Liver (tissue), 9 donors: Measurements from ENCODE around the gene BCL7B. TPM values are rescaled to one million over a fixed set of nuclear protein-coding genes. Genes with fewer than 3 reads are reported as not detected.
"Not testable (repeated sequence)": the region's sequence is repeated elsewhere in the genome, so short reads cannot be mapped to it uniquely, and the experiment has no call there.

ENCODE experiments used
- DNase-seq: peaks from one replicate; pipeline ENCODE4 v3.0.0-alpha.2; 2017; ENCODE audit warnings: low spot score
- H3K27ac ChIP-seq, 2 donors: one replicate each; pipeline ENCODE4 v1.7.0; 2013; ENCODE audit warnings: inconsistent platforms in 2 of 2, low read length in 2 of 2, control low read depth in 1 of 2, low read depth in 1 of 2, mild to moderate bottlenecking in 1 of 2
- H3K27me3 ChIP-seq, 4 donors: one replicate each; pipeline versions ENCODE4 v1.6.1 to v1.7.0; 2013; ENCODE audit warnings: low read length in 3 of 4, inconsistent platforms in 1 of 4, mild to moderate bottlenecking in 1 of 4, moderate library complexity in 1 of 4; ENCODE audit not compliant: control insufficient read depth in 4 of 4, insufficient read depth in 4 of 4
- H3K36me3 ChIP-seq, 4 donors: one replicate each; pipeline versions ENCODE4 v1.6.1 to v1.7.0; 2013; ENCODE audit warnings: low read length in 3 of 4, mild to moderate bottlenecking in 3 of 4, low read depth in 1 of 4, moderate library complexity in 1 of 4; ENCODE audit not compliant: control insufficient read depth in 4 of 4, insufficient read depth in 3 of 4
- H3K4me1 ChIP-seq, 4 donors: one replicate each; pipeline versions ENCODE4 v1.6.1 to v1.7.0; 2013; ENCODE audit warnings: low read length in 3 of 4, mild to moderate bottlenecking in 3 of 4, moderate library complexity in 1 of 4; ENCODE audit not compliant: control insufficient read depth in 4 of 4, insufficient read depth in 4 of 4
- H3K4me3 ChIP-seq, 3 donors: one replicate each; pipeline versions ENCODE4 v1.6.1 to v1.7.0; 2013; ENCODE audit warnings: low read length in 3 of 3, control low read depth in 1 of 3, low read depth in 1 of 3, mild to moderate bottlenecking in 1 of 3
- H3K9ac ChIP-seq, 2 donors: one replicate each; pipeline ENCODE4 v1.7.0; 2013; ENCODE audit warnings: low read length in 2 of 2, mild to moderate bottlenecking in 2 of 2, moderate library complexity in 2 of 2, control low read depth in 1 of 2, low read depth in 1 of 2
- H3K9me3 ChIP-seq, 4 donors: one replicate each; pipeline versions ENCODE4 v1.6.1 to v1.7.0; 2013; ENCODE audit warnings: low read length in 3 of 4; ENCODE audit not compliant: control insufficient read depth in 4 of 4
- EGR1 ChIP-seq, 2 donors: IDR thresholded peaks; 2 replicates each; pipeline ENCODE4 v1.6.1; 2016 to 2018; ENCODE audit warnings: antibody characterized with exemption in 2 of 2, low read depth in 2 of 2
- FOXA1 ChIP-seq: IDR thresholded peaks from 2 replicates; pipeline ENCODE4 v1.6.1; 2016; ENCODE audit warnings: antibody characterized with exemption
- GABPA ChIP-seq, 2 donors: IDR thresholded peaks in 1 of 2; conservative IDR thresholded peaks in 1 of 2; 2 replicates each; pipeline ENCODE4 v1.6.1; 2016; ENCODE audit warnings: antibody characterized with exemption in 2 of 2, mild to moderate bottlenecking in 1 of 2, moderate library complexity in 1 of 2
- HNF4A ChIP-seq, 2 donors: conservative IDR thresholded peaks; 2 replicates each; pipeline ENCODE4 v1.6.1; 2016; ENCODE audit warnings: antibody characterized with exemption in 2 of 2, mild to moderate bottlenecking in 2 of 2
- HNF4G ChIP-seq: IDR thresholded peaks from 2 replicates; pipeline ENCODE4 v1.6.1; 2016; ENCODE audit warnings: antibody characterized with exemption
- JUND ChIP-seq, 2 donors: IDR thresholded peaks; 2 replicates each; pipeline ENCODE4 v1.6.1; 2016; ENCODE audit warnings: antibody characterized with exemption in 2 of 2
- RAD21 ChIP-seq, 2 donors: IDR thresholded peaks; 2 replicates each; pipeline ENCODE4 v1.6.1; 2016; ENCODE audit warnings: antibody characterized with exemption in 2 of 2, mild to moderate bottlenecking in 2 of 2
- RXRA ChIP-seq, 2 donors: IDR thresholded peaks; 2 replicates each; pipeline ENCODE4 v1.6.1; 2017 to 2018; ENCODE audit warnings: antibody characterized with exemption in 2 of 2, mild to moderate bottlenecking in 1 of 2
- TAF1 ChIP-seq: conservative IDR thresholded peaks from 2 replicates; pipeline ENCODE4 v1.6.1; 2016; ENCODE audit warnings: antibody characterized with exemption, mild to moderate bottlenecking
- YY1 ChIP-seq: IDR thresholded peaks from 2 replicates; pipeline ENCODE4 v1.6.1; 2016; ENCODE audit warnings: antibody characterized with exemption, mild to moderate bottlenecking
- WGBS: extraction: QIAGEN DNeasy Blood & Tissue Kit; methylation state at CpG from one replicate; pipeline ENCODE4 v1.1.7; 2013; 5-methylcytosine and 5-hydroxymethylcytosine counted together
- polyA plus RNA-seq, 2 donors: library from polyadenylated mRNA; stranded (reverse) in 1 of 2; unstranded in 1 of 2; fragments of 200-250 nt in 1 of 2; fragments of >200 nt in 1 of 2; fragmentation: Nextera tagmentation in 1 of 2; extraction: Ambion mirVana in 1 of 2; gene quantifications; one replicate each; pipeline versions ENCODE4 v1.2.1 to v1.2.3, GENCODE V29; 2013 to 2015
- total RNA-seq, 2 donors: library from RNA; depleted of rRNA; stranded (reverse); fragments of >200 nt; gene quantifications; one replicate each; pipeline ENCODE4 v1.2.3, GENCODE V29; 2014
- TF ChIP-seq, protein P1 (sequence below): IDR thresholded peaks from 2 replicates; pipeline ENCODE4 v1.6.1; 2016; ENCODE audit warnings: antibody characterized with exemption
- TF ChIP-seq, protein P2 (sequence below): IDR thresholded peaks from 2 replicates; pipeline ENCODE4 v1.6.1; 2016; ENCODE audit warnings: antibody characterized with exemption
- donor health status: healthy.
- donor health status: healthy.
- donor health status: healthy.
- donor health status: healthy.
- donor health status: healthy.

The BCL7B gene
- total and polyA plus RNA-seq, 4 donors: 13.2 to 27.5 (median 21.2) TPM

DNA sequence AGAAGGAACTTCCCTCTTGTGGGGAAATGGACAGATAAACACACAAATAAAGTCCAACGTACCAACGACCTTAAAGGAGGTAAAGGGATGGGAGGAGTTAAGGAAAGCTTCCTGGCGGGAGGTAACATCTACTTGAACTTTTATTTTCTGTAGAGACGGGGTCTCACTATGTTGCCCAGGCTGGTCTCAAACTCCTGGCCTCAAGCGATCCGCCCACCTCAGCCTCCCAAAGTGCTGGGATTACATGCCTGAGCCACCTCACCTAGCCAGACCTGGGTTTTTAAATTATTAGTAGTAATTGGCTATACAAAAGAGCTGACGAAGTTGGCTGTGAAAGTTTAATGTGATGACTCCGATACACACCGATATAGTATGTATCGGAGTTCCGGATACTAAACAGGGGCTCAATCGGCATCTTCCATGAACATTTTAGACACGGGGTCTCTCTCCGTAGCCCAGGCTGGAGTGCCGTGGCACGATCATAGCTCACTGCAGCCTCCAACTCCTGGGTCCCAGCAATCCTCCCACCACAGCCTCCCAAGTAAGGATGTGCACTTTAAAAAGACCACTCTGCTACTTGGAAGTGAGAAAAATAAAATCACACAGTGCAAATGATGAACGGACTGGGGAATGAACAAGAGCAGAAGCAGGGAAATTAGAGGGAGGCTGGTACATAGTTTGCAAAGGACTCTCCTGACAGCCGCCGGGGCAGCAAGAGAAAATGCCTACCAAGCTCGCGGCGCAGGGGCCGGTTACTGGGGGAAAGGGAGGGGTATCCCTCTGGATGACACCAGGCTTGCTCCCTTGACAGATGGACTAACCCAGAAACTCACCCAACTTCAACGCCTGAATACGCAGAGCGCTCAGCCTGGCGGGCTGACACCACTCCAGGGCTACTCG is 1.0 kb downstream of the BCL7B start:
- Histone ChIP-seq H3K9ac (peak overlapping the region; percentile 66 to 89), H3K4me1 (peaks cover 0 to 18% (median 16%) of the 10 kb centered on the region in 4 donors), H3K27ac (peak overlapping the region; percentile 78 to 98)

DNA sequence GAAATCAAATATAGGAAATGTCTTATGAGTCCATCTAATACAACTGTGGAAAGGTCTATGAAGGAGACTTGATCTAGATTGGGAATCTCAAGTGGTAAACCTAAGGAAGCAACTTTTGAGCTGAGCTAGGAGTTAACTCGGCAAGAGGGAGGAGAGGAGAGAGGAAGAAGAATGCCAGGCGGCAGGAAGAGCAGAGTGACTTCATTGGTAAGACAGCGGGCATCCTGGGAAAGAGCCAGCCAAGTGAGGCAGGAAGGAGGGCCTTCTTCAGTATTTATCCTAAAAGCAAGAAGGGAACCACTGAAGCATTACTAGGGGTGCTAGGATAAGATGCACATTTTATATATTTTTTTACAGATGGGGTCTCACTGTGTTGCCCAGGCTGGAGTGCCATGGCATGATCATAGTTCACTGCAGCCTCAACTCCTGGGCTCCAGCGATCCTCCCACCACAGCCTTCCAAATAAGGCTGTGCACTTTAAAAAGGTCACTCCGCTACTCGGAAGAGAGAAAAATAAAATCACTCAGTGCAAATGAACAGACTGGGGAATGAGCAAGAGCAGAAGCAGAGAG is 2.0 kb downstream of the BCL7B start:
- WGBS: 65% methylated on average over 6 of the region's 6 CpGs
- H3K9me3 ChIP-seq: no peaks in the 10 kb centered on the region
- no peaks in the 10 kb centered on the region for H3K27me3 ChIP-seq
- peaks cover 0 to 18% (median 16%) of the 10 kb centered on the region in 4 donors for H3K4me1 ChIP-seq
- H3K9ac ChIP-seq: no peak overlapping the region
- DNase-seq: no peak
- no peak for TF ChIP-seq RXRA (IDR thresholded peaks at IDR 0.05)
- TF ChIP-seq HNF4G: no peak
- TF ChIP-seq, protein P1, sequence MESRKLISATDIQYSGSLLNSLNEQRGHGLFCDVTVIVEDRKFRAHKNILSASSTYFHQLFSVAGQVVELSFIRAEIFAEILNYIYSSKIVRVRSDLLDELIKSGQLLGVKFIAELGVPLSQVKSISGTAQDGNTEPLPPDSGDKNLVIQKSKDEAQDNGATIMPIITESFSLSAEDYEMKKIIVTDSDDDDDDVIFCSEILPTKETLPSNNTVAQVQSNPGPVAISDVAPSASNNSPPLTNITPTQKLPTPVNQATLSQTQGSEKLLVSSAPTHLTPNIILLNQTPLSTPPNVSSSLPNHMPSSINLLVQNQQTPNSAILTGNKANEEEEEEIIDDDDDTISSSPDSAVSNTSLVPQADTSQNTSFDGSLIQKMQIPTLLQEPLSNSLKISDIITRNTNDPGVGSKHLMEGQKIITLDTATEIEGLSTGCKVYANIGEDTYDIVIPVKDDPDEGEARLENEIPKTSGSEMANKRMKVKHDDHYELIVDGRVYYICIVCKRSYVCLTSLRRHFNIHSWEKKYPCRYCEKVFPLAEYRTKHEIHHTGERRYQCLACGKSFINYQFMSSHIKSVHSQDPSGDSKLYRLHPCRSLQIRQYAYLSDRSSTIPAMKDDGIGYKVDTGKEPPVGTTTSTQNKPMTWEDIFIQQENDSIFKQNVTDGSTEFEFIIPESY: no peak
- no peak for TF ChIP-seq EGR1 (IDR thresholded peaks at IDR 0.05; ENCODE audit: low read depth in 2 of 2)
- H3K36me3 ChIP-seq: peaks cover 3 to 10% (median 7%) of the 10 kb centered on the region in 4 donors
- H3K27ac ChIP-seq: no peak overlapping the region
- H3K4me3 ChIP-seq: peak overlapping the region in 1 of 3 donors; percentile 91

More for the DNA sequence above, 1.0 kb downstream of the BCL7B start:
- Histone ChIP-seq H3K27me3 (no peaks in the 10 kb centered on the region), H3K4me3 (peak overlapping the region; percentile 76 to 97 (median 91)), H3K36me3 (peaks cover 2 to 4% (median 2%) of the 10 kb centered on the region in 4 donors), H3K9me3 (no peaks in the 10 kb centered on the region)
- 26% methylated on average over 28 of the region's 28 CpGs for WGBS
- no peak for DNase-seq
- TF ChIP-seq EGR1 (IDR thresholded peaks at IDR 0.05; ENCODE audit: low read depth in 2 of 2): no peak
- no peak for TF ChIP-seq GABPA (IDR thresholded peaks at IDR 0.05 in 1 of 2, conservative IDR thresholded peaks at IDR 0.05 in 1 of 2)
- no peak for TF ChIP-seq TAF1
- no peak for TF ChIP-seq JUND (IDR thresholded peaks at IDR 0.05)
- TF ChIP-seq, protein P2, sequence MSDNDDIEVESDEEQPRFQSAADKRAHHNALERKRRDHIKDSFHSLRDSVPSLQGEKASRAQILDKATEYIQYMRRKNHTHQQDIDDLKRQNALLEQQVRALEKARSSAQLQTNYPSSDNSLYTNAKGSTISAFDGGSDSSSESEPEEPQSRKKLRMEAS: no peak
- TF ChIP-seq RAD21 (IDR thresholded peaks at IDR 0.05): no peak
- TF ChIP-seq FOXA1: no peak
- TF ChIP-seq, protein P1: no peak
- no peak for TF ChIP-seq YY1
- TF ChIP-seq HNF4A (conservative IDR thresholded peaks at IDR 0.05): no peak

DNA sequence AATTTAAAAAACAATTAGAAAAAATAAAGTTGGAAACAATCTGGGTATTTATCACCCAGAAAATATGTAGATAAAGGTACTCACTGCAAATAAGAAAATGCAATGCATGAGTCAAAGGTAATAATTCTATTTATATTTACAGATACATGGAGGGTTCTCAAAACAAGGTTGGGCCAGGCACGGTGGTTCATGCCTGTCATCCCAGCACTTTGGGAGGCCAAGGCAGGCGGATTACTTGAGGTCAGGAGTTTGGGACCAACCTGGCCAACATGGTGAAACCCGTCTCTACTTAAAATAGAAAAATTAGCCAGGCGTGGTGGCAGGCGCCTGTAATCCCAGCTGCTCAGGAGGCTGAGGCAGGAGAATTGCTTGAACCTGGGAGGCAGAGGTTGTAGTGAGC is 7.4 kb downstream of the BCL7B start:
- WGBS: 91% methylated on average over 5 of the region's 5 CpGs
- H3K4me1 ChIP-seq, H3K27me3 ChIP-seq, H3K9me3 ChIP-seq, H3K9ac ChIP-seq, H3K27ac ChIP-seq, DNase-seq, H3K4me3 ChIP-seq: not testable (repeated sequence)
- peaks cover 3 to 20% (median 13%) of the 10 kb centered on the region in 4 donors for H3K36me3 ChIP-seq
